ENCODE results near the gene BANP. TPM values are rescaled to one million over a fixed set of nuclear protein-coding genes. Genes with fewer than 3 reads are reported as not detected.
"Not testable (repeated sequence)": the region's sequence is repeated elsewhere in the genome, so short reads cannot be mapped to it uniquely, and the experiment has no call there.

The BANP gene
- total RNA-seq, 2 donors from 2014 or later, result 31.3 to 59.2 TPM

DNA sequence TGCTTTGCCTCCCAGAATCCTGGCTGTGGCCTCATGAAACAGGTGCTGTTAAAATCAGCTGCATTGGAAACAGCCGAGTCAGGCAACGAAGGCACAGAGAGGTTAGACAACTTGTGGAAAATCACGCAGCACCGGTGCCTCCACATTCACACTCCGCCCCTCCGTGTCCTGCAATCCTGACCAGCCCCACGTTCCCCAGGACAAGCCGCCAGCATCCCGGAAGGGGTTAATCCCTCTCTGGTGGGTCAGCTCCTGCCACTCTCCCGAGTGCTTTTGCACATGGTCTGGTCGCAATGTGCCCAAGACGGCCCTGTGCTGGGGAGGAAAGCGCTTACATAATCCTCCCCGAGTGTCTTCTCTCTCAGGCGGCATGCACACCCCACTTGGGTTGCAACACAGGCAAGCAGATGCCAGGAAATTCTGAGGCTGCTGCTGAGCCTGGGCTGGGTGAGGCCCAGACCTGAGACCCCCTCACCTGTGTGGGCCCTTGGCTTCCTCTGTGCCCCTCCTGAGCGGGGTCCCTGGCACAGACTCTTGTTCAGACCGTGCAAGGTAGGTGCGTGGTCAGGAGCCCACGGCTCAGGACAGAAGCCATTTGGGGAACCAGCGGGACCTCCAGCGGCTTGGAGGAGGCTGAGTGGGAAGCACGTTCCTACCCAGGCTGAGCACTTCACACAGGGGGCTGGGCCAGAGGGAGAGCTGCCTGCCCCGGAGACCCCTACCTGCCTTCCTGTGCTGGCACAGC lies 138.6 kb downstream of the BANP start:
- not testable (repeated sequence) for H3K27me3 Mint-ChIP-seq; ATAC-seq; H3K4me1 Mint-ChIP-seq (ENCODE audit: low read depth in 2 of 2); H3K36me3 Mint-ChIP-seq; H3K4me3 Mint-ChIP-seq; DNase-seq (ENCODE audit: low spot score); H3K9me3 Mint-ChIP-seq; H3K27ac Mint-ChIP-seq

DNA sequence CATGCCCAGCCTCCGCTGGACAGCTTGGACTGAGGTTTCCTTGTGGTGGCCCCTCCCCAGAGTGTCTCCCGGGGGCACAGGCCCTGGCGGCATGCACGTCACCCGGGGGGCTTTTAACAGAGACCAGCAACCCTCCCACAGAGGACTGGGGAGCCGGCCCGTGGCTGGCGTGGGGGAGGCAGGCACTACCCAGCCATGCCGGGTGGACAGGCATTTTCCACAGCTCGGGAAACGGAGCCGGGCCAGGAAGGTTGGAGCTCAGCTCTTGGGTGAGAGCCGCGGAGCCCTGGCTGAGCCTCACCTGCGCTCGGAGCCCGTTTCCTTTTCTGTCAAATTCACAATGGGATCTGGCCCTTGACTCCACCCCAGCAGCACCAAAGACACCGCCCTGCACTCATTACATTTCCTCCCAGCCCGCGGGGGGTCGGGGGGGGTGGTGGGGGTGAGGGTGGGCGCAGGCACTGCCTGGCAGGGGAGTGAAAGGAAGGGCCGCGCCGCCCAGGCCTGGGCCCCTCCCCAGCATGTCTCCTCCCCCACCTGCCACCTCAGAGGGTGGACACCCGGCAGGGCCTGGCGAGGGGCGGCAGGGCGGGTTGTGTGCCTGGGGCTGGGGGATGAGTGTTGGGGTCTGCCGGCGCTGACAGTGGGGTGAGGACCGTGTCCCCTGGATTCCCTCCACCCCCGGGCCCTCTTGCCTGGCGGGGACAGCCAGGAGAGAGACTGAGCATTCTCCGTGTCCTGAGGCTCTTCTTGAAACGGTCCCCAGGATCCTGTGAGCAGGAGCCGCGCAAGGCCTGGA lies 139.3 kb downstream of the BANP start:
- not testable (repeated sequence) for H3K9me3 Mint-ChIP-seq; H3K36me3 Mint-ChIP-seq; DNase-seq (ENCODE audit: low spot score)

DNA sequence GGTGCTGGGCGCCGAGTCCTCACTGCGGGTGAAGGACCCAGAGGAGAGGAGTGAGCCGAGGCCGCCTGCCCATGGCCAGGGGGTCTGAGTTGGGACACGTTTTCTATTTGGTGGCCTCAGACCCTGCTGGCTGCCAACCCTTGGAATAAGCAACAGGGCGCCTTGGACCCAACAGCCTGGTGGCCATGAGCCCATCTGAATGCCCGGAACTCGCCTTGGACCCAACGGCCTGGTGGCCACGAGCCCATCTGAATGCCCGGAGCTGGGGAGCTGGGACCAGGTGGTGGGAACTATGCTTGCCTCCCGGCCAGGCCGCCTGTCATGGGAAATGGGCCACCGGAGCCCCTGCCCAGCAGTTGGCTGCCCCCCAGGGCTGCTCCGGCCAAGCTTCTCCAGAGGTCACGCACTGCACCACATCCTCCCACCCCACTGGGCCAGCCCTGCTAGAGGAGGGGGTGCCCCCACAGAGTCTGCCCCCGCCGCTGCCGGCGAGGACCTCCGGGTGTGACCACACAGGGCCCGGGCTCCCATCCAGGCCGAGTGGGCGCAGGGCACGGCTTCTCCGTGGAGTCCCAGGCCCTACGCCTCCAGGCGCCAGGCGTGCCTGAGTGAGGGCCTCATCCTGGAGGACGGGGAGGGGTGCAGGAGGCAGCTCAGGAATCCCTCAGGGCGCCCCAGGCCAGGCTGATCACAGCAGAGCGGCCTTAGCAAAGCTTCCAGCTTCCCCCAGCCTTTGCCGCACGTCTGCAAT lies 140.2 kb downstream of the BANP start:
- not testable (repeated sequence) for H3K9me3 Mint-ChIP-seq; H3K4me3 Mint-ChIP-seq; DNase-seq (ENCODE audit: low spot score); H3K4me1 Mint-ChIP-seq (ENCODE audit: low read depth in 2 of 2); H3K36me3 Mint-ChIP-seq; ATAC-seq; H3K27me3 Mint-ChIP-seq; H3K27ac Mint-ChIP-seq

More for the DNA sequence above, 139.3 kb downstream of the BANP start:
- not testable (repeated sequence) for H3K27ac Mint-ChIP-seq; H3K27me3 Mint-ChIP-seq; H3K4me1 Mint-ChIP-seq (ENCODE audit: low read depth in 2 of 2); ATAC-seq; H3K4me3 Mint-ChIP-seq

DNA sequence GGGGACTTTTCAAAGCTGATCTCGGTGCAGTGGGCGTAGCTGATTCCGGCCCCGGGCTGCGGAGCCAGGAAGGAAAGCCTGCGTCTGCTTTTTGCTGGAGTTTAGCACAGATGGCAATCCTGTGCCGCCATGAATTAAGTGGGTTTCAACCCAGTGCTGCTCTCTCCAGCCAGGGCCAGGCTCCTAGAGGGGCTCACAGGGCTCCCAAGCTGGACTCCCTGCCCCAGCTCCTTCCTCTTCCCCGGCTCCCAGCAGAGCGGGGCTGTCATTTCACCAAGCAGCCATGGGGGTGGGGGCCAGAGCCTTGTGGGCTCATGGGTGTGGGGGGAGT lies 140.7 kb downstream of the BANP start:
- not testable (repeated sequence) for ATAC-seq; H3K36me3 Mint-ChIP-seq; H3K9me3 Mint-ChIP-seq; H3K27ac Mint-ChIP-seq; H3K4me3 Mint-ChIP-seq; H3K27me3 Mint-ChIP-seq; H3K4me1 Mint-ChIP-seq (ENCODE audit: low read depth in 2 of 2); DNase-seq (ENCODE audit: low spot score)

DNA sequence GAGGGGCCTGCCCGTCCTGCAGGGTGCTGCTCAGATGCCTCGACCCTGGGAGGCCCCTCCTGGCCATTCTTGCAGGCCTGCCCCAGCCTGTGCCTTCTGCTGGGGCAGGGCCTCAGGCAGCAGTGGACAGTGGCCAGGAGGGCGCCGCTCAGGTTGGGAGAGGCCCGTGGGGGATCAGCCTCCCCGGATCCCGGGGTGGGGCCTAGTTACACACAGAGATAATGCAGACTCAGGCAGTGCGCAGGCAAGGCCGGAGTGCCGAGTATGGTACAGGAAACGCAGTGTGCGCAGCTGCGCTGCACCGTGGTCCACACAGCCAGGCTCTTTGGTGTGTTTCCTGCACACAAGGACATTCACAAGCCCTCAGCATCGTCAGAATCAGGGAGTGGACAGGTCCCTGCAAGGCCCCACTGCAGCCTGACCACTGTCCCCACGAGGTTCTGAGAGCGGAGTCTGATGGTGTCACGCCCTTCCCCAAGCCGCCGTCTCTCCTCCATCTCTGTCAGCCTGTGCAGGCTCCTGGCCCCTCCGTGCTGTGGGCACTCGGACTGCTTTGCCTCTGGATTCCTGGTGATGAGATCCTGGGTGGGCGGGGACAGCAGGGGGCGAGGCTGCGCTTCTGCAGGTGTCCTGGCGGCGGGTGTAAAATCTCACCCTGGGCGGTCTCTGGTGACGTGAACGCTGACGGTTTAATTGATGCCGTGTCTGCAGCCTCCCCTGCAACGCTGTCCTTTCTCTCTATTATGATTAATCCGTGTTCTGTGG lies 141.7 kb downstream of the BANP start:
- not testable (repeated sequence) for H3K4me1 Mint-ChIP-seq (ENCODE audit: low read depth in 2 of 2); ATAC-seq; H3K9me3 Mint-ChIP-seq; DNase-seq (ENCODE audit: low spot score); H3K27me3 Mint-ChIP-seq; H3K4me3 Mint-ChIP-seq; H3K27ac Mint-ChIP-seq; H3K36me3 Mint-ChIP-seq

DNA sequence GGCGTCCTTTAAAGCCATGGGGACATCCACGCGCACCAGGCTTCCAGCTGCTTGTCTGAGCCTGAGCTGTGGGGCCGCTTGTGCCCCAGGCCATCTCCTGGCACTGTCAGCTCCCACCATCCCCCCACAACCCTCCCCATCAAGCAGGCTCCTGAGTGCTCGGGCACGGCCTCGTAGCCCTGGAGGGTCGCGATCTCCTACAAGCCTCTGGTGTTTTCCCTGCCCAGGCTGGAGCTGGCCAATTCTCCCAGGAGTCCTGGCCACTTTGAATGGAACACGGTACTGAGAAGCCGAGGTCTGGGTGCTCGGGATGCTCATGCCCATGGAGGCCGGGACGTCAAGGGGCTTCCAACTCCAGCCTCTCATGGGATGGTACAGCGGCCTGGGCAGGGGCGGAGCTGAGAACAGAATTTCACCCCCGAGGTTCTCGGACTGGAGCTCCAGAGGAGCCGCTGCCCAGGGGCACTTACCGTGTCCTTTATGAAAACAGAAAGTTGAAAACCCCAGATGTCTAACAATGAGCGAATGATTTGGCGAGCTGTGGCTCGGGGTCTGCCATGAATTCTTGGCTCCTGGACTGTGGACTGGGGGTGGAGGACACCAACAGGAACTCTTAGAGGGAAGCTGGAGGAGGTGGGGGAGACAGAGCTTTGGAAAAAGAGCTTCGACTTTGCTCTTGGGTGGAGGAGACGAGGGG lies 142.5 kb downstream of the BANP start:
- ATAC-seq; H3K27me3 Mint-ChIP-seq; H3K9me3 Mint-ChIP-seq; DNase-seq (ENCODE audit: low spot score); H3K36me3 Mint-ChIP-seq; H3K4me3 Mint-ChIP-seq; H3K4me1 Mint-ChIP-seq (ENCODE audit: low read depth in 2 of 2); H3K27ac Mint-ChIP-seq: not testable (repeated sequence)

DNA sequence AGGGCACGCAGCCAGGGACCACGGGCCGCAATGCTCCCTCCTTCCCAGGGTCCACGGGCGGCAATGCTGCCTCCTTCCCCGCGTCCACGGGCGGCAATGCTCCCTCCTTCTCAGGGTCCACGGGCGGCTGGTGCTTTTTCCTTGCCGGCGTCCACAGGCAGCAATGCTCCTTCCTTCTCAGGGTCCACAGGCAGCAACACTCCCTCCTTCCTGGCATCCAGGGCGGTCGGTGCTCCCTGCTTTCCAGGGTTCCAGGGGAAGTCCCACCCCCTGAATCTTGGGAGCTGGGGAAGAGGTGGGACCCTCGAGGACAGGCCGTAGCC lies 143.0 kb downstream of the BANP start:
- ATAC-seq; H3K9me3 Mint-ChIP-seq; H3K27me3 Mint-ChIP-seq; H3K36me3 Mint-ChIP-seq; H3K4me1 Mint-ChIP-seq (ENCODE audit: low read depth in 2 of 2); H3K27ac Mint-ChIP-seq; H3K4me3 Mint-ChIP-seq; DNase-seq (ENCODE audit: low spot score): not testable (repeated sequence)

DNA sequence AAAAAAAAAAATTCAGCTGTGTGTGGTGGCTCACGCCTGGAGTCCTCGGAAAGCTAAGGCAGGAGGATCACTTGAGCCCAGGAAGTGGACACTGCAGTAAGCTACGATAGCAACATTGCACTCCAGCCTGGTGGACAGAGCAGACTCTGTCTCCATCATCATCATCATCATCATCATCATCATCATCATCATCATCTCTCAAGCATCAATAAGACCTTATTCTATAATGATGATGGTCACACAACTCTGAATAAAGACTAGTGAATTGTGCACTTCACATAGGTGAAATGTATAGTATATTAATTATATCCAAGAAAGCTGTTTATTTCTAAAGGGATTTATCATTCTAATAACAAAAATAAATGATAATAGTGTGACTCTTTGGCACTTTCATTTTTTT lies 143.7 kb downstream of the BANP start:
- not testable (repeated sequence) for DNase-seq (ENCODE audit: low spot score); H3K27ac Mint-ChIP-seq; H3K9me3 Mint-ChIP-seq; H3K4me3 Mint-ChIP-seq; ATAC-seq; H3K27me3 Mint-ChIP-seq; H3K36me3 Mint-ChIP-seq; H3K4me1 Mint-ChIP-seq (ENCODE audit: low read depth in 2 of 2)

DNA sequence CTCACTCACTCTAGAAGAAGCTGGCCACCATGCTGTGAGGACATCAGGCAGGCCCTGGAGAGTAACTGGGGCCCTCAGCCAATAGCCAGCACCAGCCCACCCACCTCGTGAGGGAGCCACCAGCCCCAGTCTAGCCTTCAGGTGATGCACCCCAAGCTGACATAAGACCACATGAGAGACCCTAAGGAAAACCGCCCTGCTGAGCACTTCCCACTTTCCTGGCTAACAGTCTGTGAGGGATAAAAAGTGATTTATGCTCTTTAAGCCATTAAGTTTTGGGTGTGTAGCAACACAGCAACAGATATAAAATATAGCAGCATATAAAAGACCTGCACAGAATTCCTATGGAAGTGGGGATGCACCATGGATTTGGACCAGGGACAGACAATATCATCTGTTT lies 145.4 kb downstream of the BANP start:
- not testable (repeated sequence) for H3K27me3 Mint-ChIP-seq; ATAC-seq; H3K36me3 Mint-ChIP-seq; H3K9me3 Mint-ChIP-seq; DNase-seq (ENCODE audit: low spot score); H3K27ac Mint-ChIP-seq; H3K4me1 Mint-ChIP-seq (ENCODE audit: low read depth in 2 of 2); H3K4me3 Mint-ChIP-seq

DNA sequence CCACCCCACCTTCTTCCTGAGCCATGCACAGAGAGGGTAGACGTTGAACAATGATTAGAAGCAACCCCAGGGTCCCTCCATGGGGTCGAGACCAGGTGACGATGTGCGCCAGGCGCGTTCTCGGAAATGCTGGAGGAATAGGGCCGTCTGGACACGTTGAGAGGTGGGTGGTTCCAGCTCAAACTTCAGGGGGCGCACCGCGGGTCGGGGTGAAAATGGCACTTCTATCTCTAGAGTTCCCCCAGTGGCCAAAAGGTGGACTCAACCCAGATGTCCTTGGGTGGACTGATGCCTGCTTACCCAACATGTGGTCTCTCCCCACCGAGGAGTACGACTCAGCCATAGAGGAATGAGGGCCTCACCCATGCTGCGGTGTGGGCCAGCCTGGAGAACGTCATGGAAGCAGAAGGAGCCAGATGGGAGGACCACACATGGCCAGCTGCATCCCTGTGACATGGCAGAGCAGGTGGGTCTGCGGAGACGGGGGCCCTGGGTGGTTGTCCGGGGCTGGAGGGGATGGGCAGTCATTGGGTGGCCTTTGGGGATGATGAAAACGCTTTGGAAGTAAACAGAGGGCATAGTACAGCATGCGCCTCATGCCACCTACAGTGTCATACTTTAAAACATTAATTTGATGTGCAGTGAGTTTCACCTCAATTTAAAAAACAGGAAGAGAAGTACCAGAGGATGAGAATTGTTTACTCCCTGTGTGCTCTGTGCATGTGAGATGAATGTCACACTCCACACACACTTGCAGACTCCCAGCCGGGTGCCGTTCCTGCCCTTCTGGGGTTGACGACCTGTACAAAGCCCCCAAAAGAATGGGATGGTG lies 147.7 kb downstream of the BANP start:
- H3K9me3 Mint-ChIP-seq; ATAC-seq; H3K27ac Mint-ChIP-seq; H3K36me3 Mint-ChIP-seq; H3K4me3 Mint-ChIP-seq; H3K27me3 Mint-ChIP-seq; H3K4me1 Mint-ChIP-seq (ENCODE audit: low read depth in 2 of 2); DNase-seq (ENCODE audit: low spot score): not testable (repeated sequence)

DNA sequence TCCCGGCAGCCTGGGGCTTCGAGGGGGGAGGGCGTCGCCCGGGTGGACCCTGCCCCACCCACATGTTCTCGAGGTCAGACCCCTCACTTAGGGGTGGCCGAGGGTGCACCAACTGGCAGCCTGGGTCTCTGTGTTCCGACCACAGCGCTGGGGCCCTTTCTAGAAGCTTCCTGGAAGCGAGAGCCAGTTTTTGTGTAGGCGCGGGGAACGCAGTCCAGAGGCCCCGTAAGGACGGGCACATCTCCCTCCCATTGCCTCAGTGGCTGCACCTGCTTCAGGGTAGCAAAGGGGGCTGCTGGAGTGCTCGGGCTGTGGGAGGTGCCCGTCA lies 148.3 kb downstream of the BANP start:
- Mint-ChIP-seq H3K4me1 (ENCODE audit: low read depth in 2 of 2) (no peaks in the 10 kb centered on the region), H3K9me3 (no peaks in the 10 kb centered on the region), H3K4me3 (no peak overlapping the region), H3K27ac (no peak overlapping the region), H3K27me3 (peaks cover 0 to 7% of the 10 kb centered on the region in 2 donors), H3K36me3 (no peaks in the 10 kb centered on the region)
- ATAC-seq (no peak), DNase-seq (ENCODE audit: low spot score) (no peak)

DNA sequence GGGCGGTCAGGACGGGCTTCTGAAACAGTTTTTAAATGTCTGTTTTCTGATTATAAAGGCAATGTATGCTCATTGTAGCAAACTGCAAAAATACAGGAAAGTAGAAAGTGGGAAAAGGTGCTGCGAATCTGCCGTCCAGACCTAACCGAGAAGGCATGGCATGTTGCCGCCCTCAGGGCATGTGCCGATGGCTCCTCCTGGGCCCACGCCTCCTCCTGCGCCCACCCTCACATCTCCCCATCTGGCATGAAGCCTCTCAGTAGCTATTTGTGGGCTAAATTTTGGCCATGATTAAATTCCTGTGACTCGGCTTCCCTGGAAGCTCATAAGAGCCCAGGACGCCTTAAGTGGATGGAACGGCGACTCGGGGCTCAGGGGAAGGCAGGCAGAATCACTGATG lies 148.7 kb downstream of the BANP start:
- H3K9me3 Mint-ChIP-seq; DNase-seq (ENCODE audit: low spot score); H3K4me3 Mint-ChIP-seq; ATAC-seq; H3K36me3 Mint-ChIP-seq; H3K4me1 Mint-ChIP-seq (ENCODE audit: low read depth in 2 of 2); H3K27ac Mint-ChIP-seq; H3K27me3 Mint-ChIP-seq: not testable (repeated sequence)

Measured in natural killer cell treated with Interleukin-12 subunit alpha and Interleukin-12 subunit beta and Interleukin-15 and Interleukin-18, amount 100 ng/mL, for 72 hours (primary cell).